HCT116 (cell line): ENCODE measurements around the gene MYL4.

Source experiments
- POLR2A ChIP-seq: IDR thresholded peaks from 2 replicates; pipeline ENCODE4 v1.7.0; 2011; ENCODE audit warnings: borderline replicate concordance; ENCODE audit not compliant: insufficient read depth, insufficient read length; ENCODE audit errors: extremely low read depth
- SIN3A ChIP-seq: IDR thresholded peaks from 2 replicates; pipeline ENCODE4 v1.6.1; 2012; ENCODE audit warnings: low read depth

DNA sequence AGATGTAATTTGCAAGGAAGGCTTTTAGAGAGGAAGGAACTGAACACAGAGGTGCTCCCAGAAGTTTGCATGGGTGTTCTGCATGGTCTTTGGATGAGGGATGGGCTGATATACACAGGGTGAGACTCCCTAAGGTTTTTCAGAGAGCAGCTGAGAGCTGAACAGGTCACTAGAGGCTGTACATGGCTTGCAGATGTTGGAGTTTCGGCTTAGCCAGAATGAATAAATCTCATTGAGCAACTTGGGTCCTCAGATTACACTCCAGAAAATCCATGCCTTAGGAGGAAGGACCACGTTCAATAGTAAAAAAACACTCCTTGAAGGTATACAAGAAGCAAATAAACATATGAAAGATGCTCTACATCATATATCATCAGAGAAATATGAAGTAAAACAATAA lies 37.0 kb downstream of the MYL4 start:
- TF ChIP-seq SIN3A (no peak), POLR2A (no peak)
